Mesenchymal stem cell (in vitro differentiated cells and primary cell): ENCODE data around the gene AGK.

Source experiments
- DNase-seq: peaks from one replicate; pipeline ENCODE4 v3.0.0-alpha.2; 2013
- H2AFZ ChIP-seq: one replicate; pipeline ENCODE4 v1.6.1; 2013; ENCODE audit warnings: low read depth, mild to moderate bottlenecking, control low read depth, inconsistent platforms, low read length, moderate library complexity
- H2AK5ac ChIP-seq: 2 replicates; pipeline ENCODE4 v1.6.1; 2013; ENCODE audit warnings: low read length, moderate library complexity, mild to moderate bottlenecking, inconsistent platforms; ENCODE audit not compliant: severe bottlenecking
- H2BK120ac ChIP-seq: one replicate; pipeline ENCODE4 v1.6.1; 2013; ENCODE audit warnings: low read depth, mild to moderate bottlenecking, inconsistent platforms, low read length, moderate library complexity
- H2BK12ac ChIP-seq, 2 experiments: one replicate each; pipeline ENCODE4 v1.6.1; 2013; ENCODE audit warnings: inconsistent platforms in 2 of 2, low read length in 2 of 2, mild to moderate bottlenecking in 2 of 2, moderate library complexity in 2 of 2, control low read depth in 1 of 2
- H2BK15ac ChIP-seq: one replicate; pipeline ENCODE4 v1.6.1; 2013; ENCODE audit warnings: mild to moderate bottlenecking, low read depth, inconsistent platforms; ENCODE audit not compliant: poor library complexity, severe bottlenecking
- H2BK5ac ChIP-seq: 2 replicates; pipeline ENCODE4 v1.6.1; 2013; ENCODE audit warnings: low read depth, mild to moderate bottlenecking, low read length, control low read depth, inconsistent platforms; ENCODE audit not compliant: poor library complexity, severe bottlenecking
- H3K14ac ChIP-seq, 2 experiments: one replicate each; pipeline ENCODE4 v1.6.1; 2013; ENCODE audit warnings: inconsistent platforms in 2 of 2, low read length in 2 of 2, control low read depth in 1 of 2, mild to moderate bottlenecking in 1 of 2, moderate library complexity in 1 of 2
- H3K18ac ChIP-seq, 2 experiments: one replicate each; pipeline ENCODE4 v1.6.1; 2013; ENCODE audit warnings: inconsistent platforms in 2 of 2, low read length in 2 of 2, control low read depth in 1 of 2, low read depth in 1 of 2, mild to moderate bottlenecking in 1 of 2
- H3K23ac ChIP-seq, 2 experiments: one replicate each; pipeline ENCODE4 v1.6.1; 2013; ENCODE audit warnings: inconsistent platforms in 2 of 2, low read length in 2 of 2, mild to moderate bottlenecking in 2 of 2, moderate library complexity in 2 of 2, control low read depth in 1 of 2
- H3K27ac ChIP-seq: 2 replicates; pipeline ENCODE4 v1.5.1; 2013; ENCODE audit warnings: mild to moderate bottlenecking, moderate library complexity, low read length, control low read depth, inconsistent platforms; ENCODE audit not compliant: poor library complexity, severe bottlenecking
- H3K27me3 ChIP-seq, 2 experiments: 2 replicates each; pipeline versions ENCODE4 v1.6.1 to v1.7.0; 2013; ENCODE audit warnings: low read length in 2 of 2, mild to moderate bottlenecking in 2 of 2, moderate library complexity in 2 of 2, control low read depth in 1 of 2, inconsistent platforms in 1 of 2; ENCODE audit not compliant: control insufficient read depth in 1 of 2, insufficient read depth in 1 of 2
- H3K36me3 ChIP-seq, 2 experiments: 2 replicates each; pipeline versions ENCODE4 v1.6.1 to v1.7.0; 2013; ENCODE audit warnings: low read length in 2 of 2, control low read depth in 1 of 2, inconsistent platforms in 1 of 2, low read depth in 1 of 2, mild to moderate bottlenecking in 1 of 2; ENCODE audit not compliant: insufficient read depth in 2 of 2, control insufficient read depth in 1 of 2
- H3K4ac ChIP-seq, 2 experiments: one replicate each; pipeline ENCODE4 v1.6.1; 2013; ENCODE audit warnings: inconsistent platforms in 2 of 2, low read length in 2 of 2, mild to moderate bottlenecking in 2 of 2, moderate library complexity in 2 of 2, control low read depth in 1 of 2, low read depth in 1 of 2
- H3K4me1 ChIP-seq: 2 replicates; pipeline ENCODE4 v1.6.1; 2013; ENCODE audit warnings: low read depth, low read length, control low read depth; ENCODE audit not compliant: control insufficient read depth, insufficient read depth
- H3K4me2 ChIP-seq: 2 replicates; pipeline ENCODE4 v1.6.1; 2013; ENCODE audit warnings: low read length, mild to moderate bottlenecking, inconsistent platforms; ENCODE audit not compliant: poor library complexity, severe bottlenecking
- H3K4me3 ChIP-seq, 2 experiments: 2 replicates each; pipeline versions ENCODE4 v1.5.1 to v1.7.0; 2013; ENCODE audit warnings: low read length in 2 of 2, mild to moderate bottlenecking in 2 of 2, control low read depth in 1 of 2, low read depth in 1 of 2; ENCODE audit not compliant: insufficient read depth in 1 of 2
- H3K79me1 ChIP-seq: replicated peaks from 2 replicates; pipeline ENCODE4 v1.6.1; 2013; ENCODE audit warnings: mild to moderate bottlenecking, control low read depth, low read length, inconsistent platforms; ENCODE audit not compliant: poor library complexity, severe bottlenecking
- H3K9ac ChIP-seq: 2 replicates; pipeline ENCODE4 v1.7.0; 2013; ENCODE audit warnings: mild to moderate bottlenecking, low read length, moderate library complexity
- H3K9me3 ChIP-seq: 2 replicates; pipeline ENCODE4 v1.7.0; 2013; ENCODE audit warnings: mild to moderate bottlenecking, low read length; ENCODE audit not compliant: control insufficient read depth
- H4K8ac ChIP-seq: one replicate; pipeline ENCODE4 v1.6.1; 2013; ENCODE audit warnings: inconsistent platforms, mild to moderate bottlenecking, low read length, moderate library complexity
- H4K91ac ChIP-seq: one replicate; pipeline ENCODE4 v1.6.1; 2013; ENCODE audit warnings: mild to moderate bottlenecking, low read length, inconsistent platforms
- WGBS: methylation state at CpG from one replicate; pipeline ENCODE4 v1.1.7; 2013; ENCODE audit warnings: mixed read lengths; 5-methylcytosine and 5-hydroxymethylcytosine counted together

The AGK gene

GRCh38 chr7:141590666-141591065, 39.5 kb downstream of the AGK start:
- DNase-seq = no peak
- Histone ChIP-seq H3K4me1 (peaks cover 3% of the 10 kb centered on the region), H2BK12ac (no peak overlapping the region), H2BK120ac (no peak overlapping the region), H3K4me3 (no peak overlapping the region), H4K91ac (no peak overlapping the region), H3K9ac (no peak overlapping the region), H2AK5ac (no peak overlapping the region), H2AFZ (no peak overlapping the region), H3K4ac (no peak overlapping the region), H2BK5ac (no peak overlapping the region), H4K8ac (no peak overlapping the region), H3K18ac (no peak overlapping the region), H3K14ac (no peak overlapping the region), H3K23ac (no peak overlapping the region), H2BK15ac (no peak overlapping the region), H3K27me3 (no peaks in the 10 kb centered on the region), H3K27ac (no peak overlapping the region), H3K9me3 (no peaks in the 10 kb centered on the region), H3K36me3 (peaks cover 0 to 4% of the 10 kb centered on the region in 2 experiments), H3K79me1 (peaks cover 10% of the 10 kb centered on the region), H3K4me2 (no peak overlapping the region)
- WGBS = 96% methylated on average over 3 of the region's 3 CpGs

GRCh38 chr7:141593134-141593533, 41.9 kb downstream of the AGK start:
- DNase-seq = peak; percentile 84
- Histone ChIP-seq H3K79me1 (peaks cover 7% of the 10 kb centered on the region), H2AFZ (no peak overlapping the region), H2AK5ac (no peak overlapping the region), H3K4me1 (peaks cover 1% of the 10 kb centered on the region), H3K23ac (no peak overlapping the region), H2BK15ac (no peak overlapping the region), H4K91ac (no peak overlapping the region), H3K36me3 (peaks cover 0 to 15% of the 10 kb centered on the region in 2 experiments), H3K9me3 (no peaks in the 10 kb centered on the region), H3K4me2 (no peak overlapping the region), H3K4ac (no peak overlapping the region), H4K8ac (no peak overlapping the region), H2BK120ac (no peak overlapping the region), H3K27me3 (no peaks in the 10 kb centered on the region), H3K14ac (no peak overlapping the region), H2BK12ac (no peak overlapping the region), H3K27ac (no peak overlapping the region), H3K9ac (no peak overlapping the region), H2BK5ac (no peak overlapping the region), H3K18ac (no peak overlapping the region), H3K4me3 (no peak overlapping the region)
- 6% methylated on average over 2 of the region's 2 CpGs for WGBS

GRCh38 chr7:141597966-141598365, 46.8 kb downstream of the AGK start:
- Histone ChIP-seq H3K27ac (no peak overlapping the region), H3K4me3 (no peak overlapping the region), H2BK12ac (no peak overlapping the region), H3K14ac (no peak overlapping the region), H3K4me1 (no peaks in the 10 kb centered on the region), H3K79me1 (no peaks in the 10 kb centered on the region), H3K23ac (no peak overlapping the region), H3K4me2 (no peak overlapping the region), H3K36me3 (peaks cover 0 to 36% of the 10 kb centered on the region in 2 experiments), H2BK5ac (no peak overlapping the region), H3K18ac (no peak overlapping the region), H2BK15ac (no peak overlapping the region), H3K9ac (no peak overlapping the region), H2BK120ac (no peak overlapping the region), H3K27me3 (no peaks in the 10 kb centered on the region), H3K4ac (no peak overlapping the region), H3K9me3 (no peaks in the 10 kb centered on the region), H4K91ac (no peak overlapping the region), H4K8ac (no peak overlapping the region), H2AK5ac (no peak overlapping the region), H2AFZ (no peak overlapping the region)
- 100% methylated on average over 2 of the region's 2 CpGs for WGBS
- DNase-seq = no peak

- Histone ChIP-seq H3K18ac (no peak overlapping the region), H3K4ac (no peak overlapping the region), H3K79me1 (no peaks in the 10 kb centered on the region), H3K4me1 (no peaks in the 10 kb centered on the region), H4K91ac (no peak overlapping the region), H3K36me3 (peaks cover 0 to 36% of the 10 kb centered on the region in 2 experiments), H3K14ac (no peak overlapping the region), H3K4me3 (no peak overlapping the region), H2BK5ac (no peak overlapping the region), H3K27ac (no peak overlapping the region), H3K23ac (no peak overlapping the region), H3K9me3 (no peaks in the 10 kb centered on the region), H4K8ac (no peak overlapping the region), H2AFZ (no peak overlapping the region), H2BK15ac (no peak overlapping the region), H3K9ac (no peak overlapping the region), H2BK120ac (no peak overlapping the region), H2BK12ac (no peak overlapping the region), H3K27me3 (no peaks in the 10 kb centered on the region), H3K4me2 (no peak overlapping the region), H2AK5ac (no peak overlapping the region)
- no peak for DNase-seq
- 69% methylated on average over 2 of the region's 2 CpGs for WGBS
These were observed 47.2 kb downstream of the AGK start for GRCh38 chr7:141598408-141598807.
